GM23248 (cell line): ENCODE measurements around the gene CC2D2A.

Experiments
- EZH2 ChIP-seq: fragments of 200-600 bp; sonication (generic); IDR thresholded peaks from 2 replicates; pipeline ENCODE4 v1.6.1; 2018; ENCODE audit warnings: antibody characterized with exemption, mild to moderate bottlenecking; ENCODE audit not compliant: insufficient read depth, poor library complexity, severe bottlenecking
- EZH2phosphoT487 ChIP-seq: fragments of 200-600 bp; sonication (generic); IDR thresholded peaks from 2 replicates; pipeline ENCODE4 v1.6.1; 2018; ENCODE audit warnings: antibody characterized with exemption, moderate library complexity, mild to moderate bottlenecking, low read depth; ENCODE audit not compliant: insufficient read depth

GRCh38 chr4:15495621-15496020, 25.9 kb downstream of the CC2D2A start:
- no peak for TF ChIP-seq EZH2phosphoT487
- no peak for TF ChIP-seq EZH2
